OCI-LY3 (cell line): ENCODE data around the gene NDUFS6.

ENCODE experiments used
- EZH2phosphoT487 ChIP-seq: fragments of 200-600 bp; shearing (Covaris generic); IDR thresholded peaks from 2 replicates; pipeline ENCODE4 v1.6.1; 2018; ENCODE audit warnings: antibody characterized with exemption, mixed run types, low read depth
- TF ChIP-seq, protein P1 (sequence below): fragments of 200-600, 300-600 bp; sonication (generic); IDR thresholded peaks from 2 replicates; pipeline ENCODE4 v1.5.1; 2014; ENCODE audit warnings: antibody characterized with exemption, low read length, low read depth

DNA sequence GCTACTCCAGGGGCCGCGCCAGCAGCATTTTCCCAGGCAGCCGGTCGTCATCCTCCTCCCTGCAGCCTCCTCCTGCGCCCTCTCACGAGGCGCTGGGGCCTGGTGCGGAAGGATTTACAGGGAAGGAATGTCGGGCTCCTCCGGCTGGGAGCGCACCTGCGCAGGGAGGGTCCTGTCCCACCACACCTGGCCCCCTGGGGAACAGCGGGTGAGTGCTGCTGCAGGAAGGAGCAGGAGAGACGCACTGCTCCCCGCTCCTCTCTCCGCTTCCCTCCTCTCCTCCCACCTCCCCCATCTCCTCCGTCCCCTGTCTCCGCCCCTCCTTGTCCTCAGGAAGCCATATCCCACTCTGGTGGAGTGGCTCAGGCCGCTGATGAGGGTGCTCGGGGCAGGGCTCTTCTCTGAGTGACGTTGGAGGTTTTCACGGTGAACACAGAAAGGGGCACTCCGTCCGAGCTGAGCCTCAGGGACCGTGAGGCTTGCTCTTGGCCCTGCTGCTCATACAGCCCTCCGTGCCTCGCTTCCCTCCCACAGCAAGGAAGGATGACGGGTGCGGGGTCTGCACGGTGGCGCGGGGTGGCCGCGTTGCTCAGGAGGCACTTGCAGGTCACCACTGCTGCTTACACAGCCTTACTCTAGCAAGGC is 50.2 kb downstream of the NDUFS6 start:
- TF ChIP-seq, protein P1, sequence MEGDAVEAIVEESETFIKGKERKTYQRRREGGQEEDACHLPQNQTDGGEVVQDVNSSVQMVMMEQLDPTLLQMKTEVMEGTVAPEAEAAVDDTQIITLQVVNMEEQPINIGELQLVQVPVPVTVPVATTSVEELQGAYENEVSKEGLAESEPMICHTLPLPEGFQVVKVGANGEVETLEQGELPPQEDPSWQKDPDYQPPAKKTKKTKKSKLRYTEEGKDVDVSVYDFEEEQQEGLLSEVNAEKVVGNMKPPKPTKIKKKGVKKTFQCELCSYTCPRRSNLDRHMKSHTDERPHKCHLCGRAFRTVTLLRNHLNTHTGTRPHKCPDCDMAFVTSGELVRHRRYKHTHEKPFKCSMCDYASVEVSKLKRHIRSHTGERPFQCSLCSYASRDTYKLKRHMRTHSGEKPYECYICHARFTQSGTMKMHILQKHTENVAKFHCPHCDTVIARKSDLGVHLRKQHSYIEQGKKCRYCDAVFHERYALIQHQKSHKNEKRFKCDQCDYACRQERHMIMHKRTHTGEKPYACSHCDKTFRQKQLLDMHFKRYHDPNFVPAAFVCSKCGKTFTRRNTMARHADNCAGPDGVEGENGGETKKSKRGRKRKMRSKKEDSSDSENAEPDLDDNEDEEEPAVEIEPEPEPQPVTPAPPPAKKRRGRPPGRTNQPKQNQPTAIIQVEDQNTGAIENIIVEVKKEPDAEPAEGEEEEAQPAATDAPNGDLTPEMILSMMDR = no peak
- no peak for TF ChIP-seq EZH2phosphoT487
